SH-SY5Y (cell line): ENCODE data around the gene LIN52.

Experiments
- GATA2 ChIP-seq: IDR thresholded peaks from 2 replicates; pipeline ENCODE4 v1.6.1; 2011; ENCODE audit warnings: mild to moderate bottlenecking, low read depth, low read length
- GATA3 ChIP-seq: IDR thresholded peaks from 2 replicates; pipeline ENCODE4 v1.6.1; 2011; ENCODE audit warnings: low read depth, mild to moderate bottlenecking, low read length, moderate library complexity

- no peak for TF ChIP-seq GATA3
- no peak for TF ChIP-seq GATA2
These were observed 164.9 kb downstream of the LIN52 start for GRCh38 chr14:74249433-74250375.
